ENCODE results near the gene CSAD. TPM values are rescaled to one million over a fixed set of nuclear protein-coding genes. Genes with fewer than 3 reads are reported as not detected.

The CSAD gene
- total and polyA plus RNA-seq, 2 of the 13 experiments (the other 11 are each of a cell fraction or from before 2014, with no cell fraction given): 7.2 to 23.5 TPM

DNA sequence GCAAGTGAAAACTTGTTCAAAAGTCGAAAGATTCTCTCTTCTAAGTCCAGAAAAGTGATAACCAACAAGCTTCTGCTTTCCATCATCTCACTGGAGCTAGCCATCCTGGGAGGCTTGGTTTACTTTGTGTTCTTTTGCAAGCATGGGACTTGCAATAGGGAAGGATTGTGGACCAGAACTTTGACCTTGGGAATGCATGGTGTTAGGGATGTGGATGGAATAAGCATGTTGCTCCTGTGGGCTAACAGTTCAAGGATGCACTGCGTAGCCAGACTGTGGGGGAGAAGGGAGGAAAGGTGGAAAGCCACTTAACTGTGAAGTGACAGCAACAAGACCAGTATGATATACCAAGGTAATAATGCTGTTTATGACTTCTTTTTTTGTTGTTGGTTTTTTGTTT lies 48.9 kb downstream of the CSAD start (continued):
- no peak for TF ChIP-seq ADNP (CRISPR knock-in tag; IDR thresholded peaks at IDR 0.05)
- TF ChIP-seq, protein P1, sequence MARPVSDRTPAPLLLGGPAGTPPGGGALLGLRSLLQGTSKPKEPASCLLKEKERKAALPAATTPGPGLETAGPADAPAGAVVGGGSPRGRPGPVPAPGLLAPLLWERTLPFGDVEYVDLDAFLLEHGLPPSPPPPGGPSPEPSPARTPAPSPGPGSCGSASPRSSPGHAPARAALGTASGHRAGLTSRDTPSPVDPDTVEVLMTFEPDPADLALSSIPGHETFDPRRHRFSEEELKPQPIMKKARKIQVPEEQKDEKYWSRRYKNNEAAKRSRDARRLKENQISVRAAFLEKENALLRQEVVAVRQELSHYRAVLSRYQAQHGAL (CRISPR knock-in tag; IDR thresholded peaks at IDR 0.05; ENCODE audit: not compliant biosample characterization): no peak
- no peak for TF ChIP-seq ZNF441 (CRISPR knock-in tag; IDR thresholded peaks at IDR 0.05; ENCODE audit: borderline replicate concordance)
- TF ChIP-seq MAFK (conservative IDR thresholded peaks at IDR 0.05 in 1 of 2, IDR thresholded peaks at IDR 0.05 in 1 of 2; ENCODE audit: low read length in 2 of 2): no peak
- no peak for TF ChIP-seq JUNB (CRISPR knock-in tag; IDR thresholded peaks at IDR 0.05; ENCODE audit: borderline replicate concordance)
- TF ChIP-seq PHF21A (CRISPR knock-in tag; IDR thresholded peaks at IDR 0.05): no peak
- TF ChIP-seq EZH2 (conservative IDR thresholded peaks at IDR 0.05; ENCODE audit: low read depth, low read length): no peak
- TF ChIP-seq, protein P2, sequence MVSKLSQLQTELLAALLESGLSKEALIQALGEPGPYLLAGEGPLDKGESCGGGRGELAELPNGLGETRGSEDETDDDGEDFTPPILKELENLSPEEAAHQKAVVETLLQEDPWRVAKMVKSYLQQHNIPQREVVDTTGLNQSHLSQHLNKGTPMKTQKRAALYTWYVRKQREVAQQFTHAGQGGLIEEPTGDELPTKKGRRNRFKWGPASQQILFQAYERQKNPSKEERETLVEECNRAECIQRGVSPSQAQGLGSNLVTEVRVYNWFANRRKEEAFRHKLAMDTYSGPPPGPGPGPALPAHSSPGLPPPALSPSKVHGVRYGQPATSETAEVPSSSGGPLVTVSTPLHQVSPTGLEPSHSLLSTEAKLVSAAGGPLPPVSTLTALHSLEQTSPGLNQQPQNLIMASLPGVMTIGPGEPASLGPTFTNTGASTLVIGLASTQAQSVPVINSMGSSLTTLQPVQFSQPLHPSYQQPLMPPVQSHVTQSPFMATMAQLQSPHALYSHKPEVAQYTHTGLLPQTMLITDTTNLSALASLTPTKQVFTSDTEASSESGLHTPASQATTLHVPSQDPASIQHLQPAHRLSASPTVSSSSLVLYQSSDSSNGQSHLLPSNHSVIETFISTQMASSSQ (IDR thresholded peaks at IDR 0.05; ENCODE audit: low read depth): no peak
- TF ChIP-seq, protein P2 (CRISPR knock-in tag; IDR thresholded peaks at IDR 0.05; ENCODE audit: borderline replicate concordance): no peak
- no peak for TF ChIP-seq ZNF10 (CRISPR knock-in tag; IDR thresholded peaks at IDR 0.05; ENCODE audit: borderline replicate concordance, low read depth)
- TF ChIP-seq TBX2 (CRISPR knock-in tag; IDR thresholded peaks at IDR 0.05; ENCODE audit: borderline replicate concordance): no peak
- no peak for TF ChIP-seq HCFC1 (IDR thresholded peaks at IDR 0.05; ENCODE audit: low read depth, low read length)
- TF ChIP-seq, protein P3, sequence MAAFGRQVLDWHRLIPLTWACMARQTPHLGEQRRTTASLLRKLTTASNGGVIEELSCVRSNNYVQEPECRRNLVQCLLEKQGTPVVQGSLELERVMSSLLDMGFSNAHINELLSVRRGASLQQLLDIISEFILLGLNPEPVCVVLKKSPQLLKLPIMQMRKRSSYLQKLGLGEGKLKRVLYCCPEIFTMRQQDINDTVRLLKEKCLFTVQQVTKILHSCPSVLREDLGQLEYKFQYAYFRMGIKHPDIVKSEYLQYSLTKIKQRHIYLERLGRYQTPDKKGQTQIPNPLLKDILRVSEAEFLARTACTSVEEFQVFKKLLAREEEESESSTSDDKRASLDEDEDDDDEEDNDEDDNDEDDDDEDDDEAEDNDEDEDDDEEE (CRISPR knock-in tag; IDR thresholded peaks at IDR 0.05): no peak
- TF ChIP-seq, protein P4, sequence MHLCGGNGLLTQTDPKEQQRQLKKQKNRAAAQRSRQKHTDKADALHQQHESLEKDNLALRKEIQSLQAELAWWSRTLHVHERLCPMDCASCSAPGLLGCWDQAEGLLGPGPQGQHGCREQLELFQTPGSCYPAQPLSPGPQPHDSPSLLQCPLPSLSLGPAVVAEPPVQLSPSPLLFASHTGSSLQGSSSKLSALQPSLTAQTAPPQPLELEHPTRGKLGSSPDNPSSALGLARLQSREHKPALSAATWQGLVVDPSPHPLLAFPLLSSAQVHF (CRISPR knock-in tag; IDR thresholded peaks at IDR 0.05): no peak
- TF ChIP-seq, protein P5, sequence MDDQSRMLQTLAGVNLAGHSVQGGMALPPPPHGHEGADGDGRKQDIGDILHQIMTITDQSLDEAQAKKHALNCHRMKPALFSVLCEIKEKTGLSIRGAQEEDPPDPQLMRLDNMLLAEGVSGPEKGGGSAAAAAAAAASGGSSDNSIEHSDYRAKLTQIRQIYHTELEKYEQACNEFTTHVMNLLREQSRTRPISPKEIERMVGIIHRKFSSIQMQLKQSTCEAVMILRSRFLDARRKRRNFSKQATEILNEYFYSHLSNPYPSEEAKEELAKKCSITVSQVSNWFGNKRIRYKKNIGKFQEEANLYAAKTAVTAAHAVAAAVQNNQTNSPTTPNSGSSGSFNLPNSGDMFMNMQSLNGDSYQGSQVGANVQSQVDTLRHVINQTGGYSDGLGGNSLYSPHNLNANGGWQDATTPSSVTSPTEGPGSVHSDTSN (CRISPR knock-in tag; IDR thresholded peaks at IDR 0.05; ENCODE audit: borderline replicate concordance): no peak
- TF ChIP-seq, protein P6, sequence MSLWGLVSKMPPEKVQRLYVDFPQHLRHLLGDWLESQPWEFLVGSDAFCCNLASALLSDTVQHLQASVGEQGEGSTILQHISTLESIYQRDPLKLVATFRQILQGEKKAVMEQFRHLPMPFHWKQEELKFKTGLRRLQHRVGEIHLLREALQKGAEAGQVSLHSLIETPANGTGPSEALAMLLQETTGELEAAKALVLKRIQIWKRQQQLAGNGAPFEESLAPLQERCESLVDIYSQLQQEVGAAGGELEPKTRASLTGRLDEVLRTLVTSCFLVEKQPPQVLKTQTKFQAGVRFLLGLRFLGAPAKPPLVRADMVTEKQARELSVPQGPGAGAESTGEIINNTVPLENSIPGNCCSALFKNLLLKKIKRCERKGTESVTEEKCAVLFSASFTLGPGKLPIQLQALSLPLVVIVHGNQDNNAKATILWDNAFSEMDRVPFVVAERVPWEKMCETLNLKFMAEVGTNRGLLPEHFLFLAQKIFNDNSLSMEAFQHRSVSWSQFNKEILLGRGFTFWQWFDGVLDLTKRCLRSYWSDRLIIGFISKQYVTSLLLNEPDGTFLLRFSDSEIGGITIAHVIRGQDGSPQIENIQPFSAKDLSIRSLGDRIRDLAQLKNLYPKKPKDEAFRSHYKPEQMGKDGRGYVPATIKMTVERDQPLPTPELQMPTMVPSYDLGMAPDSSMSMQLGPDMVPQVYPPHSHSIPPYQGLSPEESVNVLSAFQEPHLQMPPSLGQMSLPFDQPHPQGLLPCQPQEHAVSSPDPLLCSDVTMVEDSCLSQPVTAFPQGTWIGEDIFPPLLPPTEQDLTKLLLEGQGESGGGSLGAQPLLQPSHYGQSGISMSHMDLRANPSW (CRISPR knock-in tag; IDR thresholded peaks at IDR 0.05; ENCODE audit: borderline replicate concordance): no peak
- TF ChIP-seq ZNF121 (CRISPR knock-in tag; IDR thresholded peaks at IDR 0.05): no peak
- no peak for TF ChIP-seq NFE2 (CRISPR knock-in tag; IDR thresholded peaks at IDR 0.05)

Data from HepG2 (cell line).